ENCODE results near the gene SPAG16. TPM values are rescaled to one million over a fixed set of nuclear protein-coding genes. Genes with fewer than 3 reads are reported as not detected.
A peak's percentile ranks its signal among the peaks of the same experiment; 100 is the strongest.

SPAG16 gene
- total RNA-seq, 1 donor from 2014 or later: 19.8 TPM

DNA sequence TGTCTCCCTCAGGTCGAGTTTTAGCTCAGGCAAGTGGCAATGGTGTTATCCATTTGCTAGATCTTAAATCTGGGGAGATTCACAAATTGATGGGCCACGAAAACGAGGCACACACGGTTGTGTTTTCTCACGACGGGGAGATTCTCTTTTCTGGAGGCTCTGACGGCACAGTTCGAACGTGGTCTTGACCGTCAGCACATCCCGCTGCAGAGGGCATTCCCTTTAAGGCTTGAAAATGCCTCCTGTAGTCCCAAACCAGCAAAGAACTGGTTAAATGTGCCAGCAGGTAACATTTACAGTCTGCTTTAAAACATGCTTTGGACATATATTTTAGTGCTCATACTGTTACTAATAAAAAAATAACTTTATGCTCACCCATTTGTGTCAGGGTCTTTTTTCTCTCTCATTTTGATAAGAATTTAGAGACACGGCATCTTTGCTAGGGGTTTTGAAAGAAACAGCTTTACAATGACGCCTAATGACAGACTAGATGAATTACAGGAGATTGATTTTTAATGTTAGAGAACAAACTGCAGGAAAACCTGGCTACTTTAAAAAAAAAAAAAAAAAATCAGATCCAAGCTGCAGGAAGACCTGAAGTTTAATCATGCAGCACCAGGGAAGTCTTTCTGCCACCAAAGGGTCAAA is 1126.0 kb downstream of the SPAG16 start:
- ATAC-seq: no peak

DNA sequence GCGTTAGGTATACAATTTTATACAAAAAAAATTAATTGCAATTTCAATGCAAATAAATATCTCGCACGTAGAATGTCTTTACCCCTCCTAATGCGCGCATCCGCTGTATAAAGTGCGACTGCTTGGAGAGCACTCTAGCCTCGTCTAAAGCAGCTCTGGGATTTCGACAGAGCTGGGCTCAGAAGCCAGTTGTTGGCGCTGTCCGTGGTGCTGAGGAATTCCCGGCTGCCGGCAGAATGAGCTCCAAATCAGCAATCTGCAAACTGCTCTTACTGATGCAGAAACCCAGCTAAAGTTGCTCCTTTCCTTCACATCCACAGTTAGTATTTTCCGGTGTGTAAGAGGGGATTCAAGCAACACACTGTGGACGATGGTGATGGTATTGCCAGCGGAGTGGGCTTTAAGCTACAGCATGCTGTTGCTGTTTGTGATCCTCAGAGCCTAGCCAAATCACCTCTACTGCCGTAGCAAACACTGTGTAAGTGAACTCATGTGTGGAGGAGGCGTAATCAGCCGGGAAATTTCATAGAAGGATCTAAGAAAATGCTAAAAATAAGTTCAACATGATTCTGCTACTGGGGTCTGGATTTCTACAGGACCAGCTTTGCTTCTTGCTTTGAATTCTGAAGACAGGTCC is 1126.8 kb downstream of the SPAG16 start, which contains the start of gene VWC2L:
Gene VWC2L (plus strand): TSS at position 137 of the 637 bp plus-strand sequence. CDS start 3,140 bp downstream, outside the sequence.
- ATAC-seq: peak; percentile 45

DNA sequence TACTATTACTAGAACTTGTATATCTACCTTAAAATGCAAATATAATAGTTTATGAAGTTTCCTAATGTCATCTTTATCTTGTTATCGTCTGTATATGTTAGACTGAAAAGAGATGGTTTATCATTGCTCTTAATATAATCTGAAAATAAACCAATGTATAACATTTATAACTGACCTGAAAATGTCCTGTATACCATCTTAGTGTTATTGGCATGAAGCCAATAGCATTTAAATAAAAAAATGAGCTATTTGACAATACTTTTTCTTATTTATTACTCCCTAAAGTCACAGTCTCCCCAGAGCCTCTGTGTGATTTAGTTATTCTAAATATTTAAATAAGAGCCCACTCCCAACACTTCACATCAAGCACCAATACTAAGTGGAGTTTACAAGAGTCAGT is 1128.4 kb downstream of the SPAG16 start:
- ATAC-seq: no peak

DNA sequence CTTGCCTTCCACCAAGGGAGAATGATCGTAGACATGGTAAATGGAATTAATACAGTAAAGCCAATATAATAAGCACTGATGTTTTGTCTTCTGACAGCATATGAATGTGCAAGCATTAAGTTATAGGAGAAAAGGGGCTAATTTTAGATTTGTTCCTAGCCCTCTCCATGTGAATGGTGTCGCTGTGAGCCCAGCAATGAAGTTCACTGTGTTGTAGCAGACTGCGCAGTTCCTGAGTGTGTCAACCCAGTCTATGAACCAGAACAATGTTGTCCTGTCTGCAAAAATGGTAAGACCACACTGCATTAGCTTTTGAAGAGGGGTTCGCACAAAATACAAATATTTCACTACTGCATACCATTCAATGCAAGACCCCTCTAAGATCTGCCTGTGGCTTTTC is 1152.2 kb downstream of the SPAG16 start:
- no peak for ATAC-seq

DNA sequence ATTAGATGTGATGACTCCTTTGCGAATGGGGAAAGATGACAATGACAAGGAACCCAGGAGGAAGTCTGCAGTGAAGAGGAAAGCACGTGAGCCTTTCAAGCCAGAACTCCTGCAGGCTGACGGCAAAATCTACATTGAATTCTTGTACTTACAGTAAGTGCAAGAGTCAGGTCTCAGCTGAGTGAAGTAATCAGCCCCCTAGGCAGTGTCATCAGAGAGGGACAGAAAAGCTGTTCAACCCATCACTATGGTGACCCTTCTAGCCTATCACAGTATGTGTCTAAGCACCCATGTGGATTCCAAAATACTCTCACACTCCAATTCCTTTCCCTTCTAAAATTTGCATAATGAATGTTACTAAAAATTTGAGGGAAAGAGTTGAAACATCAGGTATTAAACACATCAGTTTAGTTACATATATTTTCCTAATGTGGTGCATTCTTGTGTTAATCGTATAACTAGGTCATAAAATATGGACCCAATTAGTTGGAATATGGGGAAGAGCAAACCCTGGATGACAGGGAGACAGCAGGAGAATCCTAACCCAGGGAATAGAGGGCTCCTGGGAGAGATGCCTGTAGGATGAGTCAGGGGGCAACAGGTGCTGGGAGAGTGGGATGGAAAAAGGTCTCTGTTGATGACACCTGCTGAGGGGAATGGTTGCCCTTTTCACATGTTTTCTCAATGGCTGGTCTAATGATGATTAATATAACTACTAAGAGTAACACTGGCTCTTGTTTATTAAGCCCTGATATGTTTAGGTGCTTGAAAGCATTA is 1166.0 kb downstream of the SPAG16 start:
- no peak for ATAC-seq

DNA sequence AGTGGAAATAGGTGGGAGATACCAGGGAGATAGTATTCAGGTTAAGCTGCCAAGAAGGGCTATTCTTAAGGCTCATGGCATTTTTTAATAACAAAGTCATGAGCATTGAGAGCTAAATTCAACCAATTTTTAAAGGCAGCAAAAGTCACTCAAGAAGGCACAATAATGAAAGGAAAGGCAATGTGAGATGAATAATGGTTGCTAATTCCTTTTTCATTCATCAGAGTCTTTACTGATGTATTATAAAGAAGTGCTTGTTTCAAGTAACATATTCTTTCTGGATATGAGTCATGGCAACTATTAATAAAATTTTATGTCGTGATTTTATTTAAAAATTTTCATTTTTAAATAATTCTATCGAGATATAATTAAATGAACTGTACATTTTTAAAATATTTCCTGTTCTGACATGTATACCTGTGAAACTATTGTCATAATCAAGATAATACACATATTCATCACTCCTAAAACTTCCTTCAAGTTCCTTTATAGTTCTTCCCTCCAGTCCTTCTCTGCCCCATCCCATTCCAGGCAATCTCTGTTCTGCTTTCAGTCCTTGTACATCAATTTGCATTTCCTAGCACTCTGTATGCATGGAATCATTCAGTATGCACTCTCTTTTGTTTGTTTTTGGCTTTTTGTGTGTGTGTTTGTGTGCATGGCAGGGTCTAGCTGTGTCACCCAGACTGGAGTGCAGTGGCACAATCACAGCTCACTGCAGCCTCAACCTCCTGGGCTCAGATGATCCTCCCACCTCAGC is 1167.4 kb downstream of the SPAG16 start:
- ATAC-seq: no peak

Other genes starting within 250 kb of the SPAG16 start
- 66.4 TPM for gene IKZF2, start 132.9 kb upstream of the SPAG16 start, total RNA-seq